ENCODE measurements around the gene RNU1-3. TPM values are rescaled to one million over a fixed set of nuclear protein-coding genes. Genes with fewer than 3 reads are reported as not detected.
"Not testable (repeated sequence)": the region's sequence is repeated elsewhere in the genome, so short reads cannot be mapped to it uniquely, and the experiment has no call there.

The RNU1-3 gene
- total RNA-seq, 4 donors from 2014 or later = under 0.01 to 2,125 (median under 0.01) TPM

- H3K4me3 ChIP-seq; H3K9me3 ChIP-seq; H3K27me3 ChIP-seq; H3K36me3 ChIP-seq; intact Hi-C loops (cut with DNase I; ENCODE audit: low total_unique reads); H3K27ac ChIP-seq; DNase-seq; H3K4me1 ChIP-seq: not testable (repeated sequence)
Measured at GRCh38 chr1:16673976-16674375, 7.2 kb upstream of the RNU1-3 start.

DNA sequence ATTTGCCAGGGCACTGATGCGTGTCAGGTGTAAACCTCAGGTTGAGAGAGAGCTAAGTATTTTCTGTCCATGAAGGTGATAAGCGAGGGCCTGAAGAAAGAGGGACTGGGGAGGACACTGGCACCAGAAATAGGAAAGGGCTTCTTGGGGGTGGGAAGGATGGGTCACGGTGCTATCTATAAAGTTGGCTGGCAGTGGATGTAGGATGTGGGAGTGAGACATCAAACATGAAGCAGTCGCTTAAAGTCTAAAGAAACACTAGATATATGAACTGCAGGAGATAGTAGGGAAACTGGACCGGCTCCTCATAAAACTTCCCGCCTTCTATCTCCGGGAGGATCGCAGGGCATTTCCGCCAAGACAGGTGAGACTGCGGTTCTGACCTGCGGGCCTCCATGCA, 912 bp downstream of the RNU1-3 start:
- intact Hi-C loops (cut with DNase I; ENCODE audit: low total_unique reads); H3K9me3 ChIP-seq; H3K4me3 ChIP-seq; H3K4me1 ChIP-seq; H3K27me3 ChIP-seq; H3K36me3 ChIP-seq; DNase-seq; H3K27ac ChIP-seq: not testable (repeated sequence)

GRCh38 chr1:16658234-16658633, 8.5 kb downstream of the RNU1-3 start:
- H3K4me3 ChIP-seq; H3K27ac ChIP-seq; H3K4me1 ChIP-seq; DNase-seq; H3K27me3 ChIP-seq; H3K9me3 ChIP-seq; intact Hi-C loops (cut with DNase I; ENCODE audit: low total_unique reads); H3K36me3 ChIP-seq: not testable (repeated sequence)

DNA sequence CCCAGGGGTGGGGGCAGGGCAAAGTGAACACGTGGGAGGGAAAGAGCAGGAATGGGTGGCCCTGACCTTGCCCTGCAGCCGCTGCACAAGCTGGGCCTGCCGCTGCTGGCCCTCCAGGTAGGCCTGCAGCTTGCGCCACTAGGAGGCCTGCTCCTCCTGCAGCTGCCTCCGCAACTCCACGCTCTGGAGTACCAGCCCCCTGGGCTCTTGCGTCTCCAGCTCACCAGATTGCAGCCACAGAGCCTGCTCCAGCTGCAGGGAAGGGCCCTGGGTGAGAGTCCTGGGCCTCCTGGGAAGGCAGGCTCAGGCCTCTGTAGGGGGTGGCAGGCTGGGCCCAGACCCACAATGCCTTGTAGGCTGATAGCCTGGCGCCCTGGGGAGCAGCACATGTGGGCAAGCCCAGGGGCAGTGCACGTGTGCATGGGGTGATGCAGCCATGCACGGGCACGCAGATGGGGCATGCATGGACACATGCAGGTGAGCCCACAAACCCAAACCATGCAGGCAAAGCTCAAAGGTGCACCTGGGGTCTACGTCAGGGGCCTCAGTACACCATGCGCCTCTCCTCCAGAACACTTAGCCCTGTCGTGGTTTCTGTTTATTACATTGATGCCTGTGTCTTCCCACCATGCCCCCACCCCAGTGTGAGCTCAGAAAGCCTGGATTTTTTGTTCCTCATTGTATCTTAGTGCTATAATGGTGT, 9.6 kb downstream of the RNU1-3 start:
- H3K9me3 ChIP-seq; H3K36me3 ChIP-seq; H3K27ac ChIP-seq; H3K4me3 ChIP-seq; H3K27me3 ChIP-seq; H3K4me1 ChIP-seq; intact Hi-C loops (cut with DNase I; ENCODE audit: low total_unique reads); DNase-seq: not testable (repeated sequence)

DNA sequence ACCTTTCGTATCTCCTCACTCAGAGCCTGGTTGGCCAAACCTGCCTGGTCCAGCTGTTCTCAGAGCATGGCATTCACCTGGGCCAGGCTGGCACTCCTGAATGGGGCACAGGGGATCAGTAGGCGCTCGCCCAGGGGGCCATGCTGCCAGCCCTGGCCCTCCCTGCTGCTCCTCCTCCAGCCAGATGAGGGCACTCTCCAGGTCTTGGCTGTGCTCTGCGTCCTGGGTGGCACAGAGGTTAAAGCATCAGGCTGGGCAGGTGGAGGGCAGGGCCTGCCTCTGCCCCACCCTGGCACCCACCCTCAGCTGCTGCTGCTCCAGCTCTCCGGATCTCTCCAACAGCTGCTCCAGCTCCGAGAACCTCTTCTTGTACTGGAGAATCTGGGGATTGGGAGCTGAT, 10.2 kb downstream of the RNU1-3 start:
- H3K27me3 ChIP-seq; intact Hi-C loops (cut with DNase I; ENCODE audit: low total_unique reads); H3K9me3 ChIP-seq; H3K4me3 ChIP-seq; H3K27ac ChIP-seq; H3K36me3 ChIP-seq; H3K4me1 ChIP-seq; DNase-seq: not testable (repeated sequence)

DNA sequence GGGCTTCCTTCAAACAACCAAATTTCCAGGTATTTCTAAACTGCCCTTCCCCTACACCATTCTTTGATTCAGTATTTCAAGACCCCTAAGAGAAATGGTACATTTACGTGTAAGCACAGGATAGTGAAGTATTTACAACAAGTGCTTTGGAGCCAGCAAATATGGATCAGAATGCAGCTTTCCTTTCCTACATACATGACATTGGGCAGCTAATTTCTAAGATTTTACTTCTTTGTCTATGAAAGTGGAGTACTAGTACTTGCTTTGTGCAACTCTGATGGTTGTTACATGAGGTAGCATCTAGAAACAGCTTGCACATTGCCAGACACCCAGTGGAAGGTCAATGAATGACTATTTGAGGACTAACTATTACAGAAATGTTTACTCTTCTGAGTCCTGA, 15.2 kb downstream of the RNU1-3 start:
- H3K4me1 ChIP-seq; H3K27ac ChIP-seq; intact Hi-C loops (cut with DNase I; ENCODE audit: low total_unique reads); H3K4me3 ChIP-seq; DNase-seq; H3K9me3 ChIP-seq; H3K27me3 ChIP-seq; H3K36me3 ChIP-seq: not testable (repeated sequence)

GRCh38 chr1:16649960-16650359, 16.8 kb downstream of the RNU1-3 start:
- H3K27ac ChIP-seq; H3K27me3 ChIP-seq; DNase-seq; H3K36me3 ChIP-seq; H3K4me3 ChIP-seq; H3K4me1 ChIP-seq; intact Hi-C loops (cut with DNase I; ENCODE audit: low total_unique reads); H3K9me3 ChIP-seq: not testable (repeated sequence)

DNA sequence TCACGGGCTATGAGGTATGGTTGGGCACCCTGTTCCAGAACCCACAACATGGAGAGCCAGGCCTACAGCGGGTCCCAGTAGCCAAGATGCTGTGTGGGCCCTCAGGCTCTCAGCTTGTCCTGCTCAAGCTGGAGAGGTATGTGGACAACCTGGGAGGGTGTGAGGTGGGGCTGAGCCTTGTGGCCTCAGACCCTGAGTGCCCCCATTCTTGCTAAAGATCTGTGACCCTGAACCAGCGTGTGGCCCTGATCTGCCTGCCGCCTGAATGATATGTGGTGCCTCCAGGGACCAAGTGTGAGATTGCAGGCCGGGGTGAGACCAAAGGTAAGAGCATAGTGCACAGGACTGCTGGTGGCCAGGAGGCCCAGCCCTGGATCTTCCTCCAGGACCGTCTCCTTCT, 17.4 kb downstream of the RNU1-3 start:
- H3K27me3 ChIP-seq; H3K27ac ChIP-seq; intact Hi-C loops (cut with DNase I; ENCODE audit: low total_unique reads); H3K4me1 ChIP-seq; H3K9me3 ChIP-seq; H3K4me3 ChIP-seq; H3K36me3 ChIP-seq: not testable (repeated sequence)
- peak; percentile 11 to 16 for DNase-seq

DNA sequence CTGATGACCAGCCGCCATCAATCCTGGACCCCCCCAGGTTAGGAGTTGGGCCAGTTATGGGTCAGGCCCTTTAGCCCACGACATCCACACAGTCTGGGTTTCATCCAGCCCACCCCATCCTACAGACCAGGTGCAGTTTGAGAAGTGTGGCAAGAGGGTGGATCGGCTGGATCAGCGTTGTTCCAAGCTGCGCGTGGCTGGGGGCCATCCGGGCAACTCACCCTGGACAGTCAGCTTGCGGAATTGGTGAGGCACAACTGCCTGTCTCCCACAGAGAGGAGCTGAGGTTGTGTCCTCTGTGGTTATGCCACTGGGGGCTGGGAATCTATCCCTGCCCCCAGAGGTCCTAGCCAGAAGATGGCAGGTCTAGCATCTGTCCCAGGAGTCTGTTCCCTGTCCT, 18.0 kb downstream of the RNU1-3 start:
- H3K27me3 ChIP-seq; H3K4me3 ChIP-seq; H3K27ac ChIP-seq; intact Hi-C loops (cut with DNase I; ENCODE audit: low total_unique reads); H3K36me3 ChIP-seq; H3K9me3 ChIP-seq; H3K4me1 ChIP-seq: not testable (repeated sequence)
- peak; percentile 11 to 14 for DNase-seq

DNA sequence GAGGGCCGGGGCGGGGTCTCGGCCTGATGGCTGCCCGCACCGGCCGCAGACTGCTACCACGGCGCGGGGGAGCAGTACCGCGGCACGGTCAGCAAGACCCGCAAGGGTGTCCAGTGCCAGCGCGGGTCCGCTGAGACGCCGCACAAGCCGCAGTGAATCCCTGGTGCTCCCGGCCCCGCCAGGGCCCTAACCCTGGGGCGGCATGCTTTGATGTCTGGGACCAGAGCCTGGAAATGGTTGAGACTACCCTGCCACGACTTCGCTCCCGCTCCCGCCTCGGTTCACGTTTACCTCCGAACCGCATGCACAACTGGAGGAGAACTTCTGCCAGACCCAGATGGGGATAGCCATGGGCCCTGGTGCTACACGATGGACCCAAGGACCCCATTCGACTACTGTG, 18.5 kb downstream of the RNU1-3 start:
- H3K4me3 ChIP-seq; H3K27ac ChIP-seq; H3K9me3 ChIP-seq; H3K27me3 ChIP-seq; H3K4me1 ChIP-seq; H3K36me3 ChIP-seq; intact Hi-C loops (cut with DNase I; ENCODE audit: low total_unique reads): not testable (repeated sequence)
- DNase-seq = peak; percentile 6 to 14

GRCh38 chr1:16647179-16648176, 19.3 kb downstream of the RNU1-3 start:
- intact Hi-C loops (cut with DNase I; ENCODE audit: low total_unique reads); H3K36me3 ChIP-seq; H3K4me3 ChIP-seq; H3K27me3 ChIP-seq; H3K9me3 ChIP-seq; H3K27ac ChIP-seq: not testable (repeated sequence)
- H3K4me1 ChIP-seq = peaks cover 0 to 16% of the 10 kb centered on the region in 2 donors
- peak; percentile 15 to 17 for DNase-seq

DNA sequence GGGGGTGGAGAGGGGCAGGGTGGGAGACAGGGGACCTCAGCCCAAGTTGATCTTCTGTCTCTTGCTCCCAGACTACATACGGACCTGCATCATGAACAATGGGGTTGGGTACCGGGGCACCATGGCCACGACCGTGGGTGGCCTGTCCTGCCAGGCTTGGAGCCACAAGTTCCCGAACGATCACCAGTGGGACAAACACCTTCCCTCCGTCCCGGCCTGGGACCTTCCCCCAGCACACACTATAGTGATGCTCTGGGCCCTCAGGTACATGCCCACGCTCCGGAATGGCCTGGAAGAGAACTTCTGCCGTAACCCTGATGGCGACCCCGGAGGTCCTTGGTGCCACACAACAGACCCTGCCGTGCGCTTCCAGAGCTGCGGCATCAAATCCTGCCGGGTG, 20.0 kb downstream of the RNU1-3 start:
- H3K27ac ChIP-seq; H3K9me3 ChIP-seq; H3K27me3 ChIP-seq; intact Hi-C loops (cut with DNase I; ENCODE audit: low total_unique reads); H3K4me3 ChIP-seq; H3K36me3 ChIP-seq: not testable (repeated sequence)
- H3K4me1 ChIP-seq = peaks cover 0 to 16% of the 10 kb centered on the region in 2 donors
- peak in 1 of 2 donors; percentile 14 for DNase-seq

- H3K27me3 ChIP-seq; H3K4me3 ChIP-seq; intact Hi-C loops (cut with DNase I; ENCODE audit: low total_unique reads); H3K27ac ChIP-seq; H3K9me3 ChIP-seq; H3K36me3 ChIP-seq: not testable (repeated sequence)
- peaks cover 0 to 16% of the 10 kb centered on the region in 2 donors for H3K4me1 ChIP-seq
- peak; percentile 23 for DNase-seq
Measured at GRCh38 chr1:16646061-16646664, 20.6 kb downstream of the RNU1-3 start.

Data from uterus (tissue), 4 donors.